Activated T-helper 1 cell treated with anti-CD3 and anti-CD28 coated beads, Interleukin-12 subunit alpha, Interleukin-12 subunit beta, Interleukin-2, Interleukin-4 antibody, amounts not matched to agents 30 ng/mL and 10 ng/mL and 1 ng/mL, durations not matched to agents 14 hours and 24 hours and 36 hours (primary cell): ENCODE measurements around the gene WDR76. TPM values are rescaled to one million over a fixed set of nuclear protein-coding genes. Genes with fewer than 3 reads are reported as not detected.
"Not testable (repeated sequence)": the region's sequence is repeated elsewhere in the genome, so short reads cannot be mapped to it uniquely, and the experiment has no call there.

Experiments used
- DNase-seq: peaks from one replicate; pipeline ENCODE4 v3.0.0; 2021; ENCODE audit warnings: low spot score
- H3K27ac Mint-ChIP-seq: one replicate; pipeline ENCODE4 v1.8.0; 2021; ENCODE audit warnings: mild to moderate bottlenecking, mixed read lengths
- H3K27me3 Mint-ChIP-seq: one replicate; pipeline ENCODE4 v1.8.0; 2022; ENCODE audit warnings: mild to moderate bottlenecking, moderate library complexity, mixed read lengths; ENCODE audit not compliant: insufficient read depth
- H3K36me3 Mint-ChIP-seq: one replicate; pipeline ENCODE4 v1.8.0; 2021; ENCODE audit warnings: low read depth, mixed read lengths
- H3K4me1 Mint-ChIP-seq: one replicate; pipeline ENCODE4 v1.8.0; 2021; ENCODE audit warnings: low read depth, mixed read lengths
- H3K4me3 Mint-ChIP-seq: one replicate; pipeline ENCODE4 v1.8.0; 2021; ENCODE audit warnings: mild to moderate bottlenecking, moderate library complexity, mixed read lengths
- H3K9me3 Mint-ChIP-seq: one replicate; pipeline ENCODE4 v1.8.0; 2021; ENCODE audit warnings: mixed read lengths
- intact Hi-C: fragments of 100-400 bp; cut with micrococcal nuclease; formaldehyde crosslinking; loops from one replicate; pipeline ENCODE4 v1.15.1; 2024
- total RNA-seq: library from RNA; stranded (reverse); gene quantifications from 2 replicates; pipeline ENCODE4 v1.2.3, GENCODE V29; 2022

WDR76 gene
- total RNA-seq, 1 donor from 2014 or later, result 71.1 TPM

- Mint-ChIP-seq H3K36me3 (peaks cover 61% of the 10 kb centered on the region), H3K27me3 (no peaks in the 10 kb centered on the region), H3K4me1 (peaks cover 67% of the 10 kb centered on the region), H3K9me3 (no peaks in the 10 kb centered on the region), H3K4me3 (peak overlapping the region; percentile 99), H3K27ac (peak overlapping the region; percentile 75)
- no peak for DNase-seq
- intact Hi-C loops, result no loop called here
These were observed 27.4 kb upstream of the WDR76 start for GRCh38 chr15:43799209-43799944.

GRCh38 chr15:43799945-43800285 lies 26.9 kb upstream of the WDR76 start, which contains the start of gene SERINC4:
SERINC4 (minus strand) TSS chr15:43800220; CDS start chr15:43799986, 234 bp downstream.
- Mint-ChIP-seq H3K9me3 (no peaks in the 10 kb centered on the region), H3K4me3 (peak within 1 kb of the TSS; percentile 99), H3K36me3 (peaks cover 58% of the 10 kb centered on the region), H3K4me1 (peaks cover 62% of the 10 kb centered on the region), H3K27me3 (no peaks in the 10 kb centered on the region), H3K27ac (peak within 1 kb of the TSS; percentile 94)
- intact Hi-C loops, result loop anchor here (1.0 to 2.0 kb wide), 3 partner anchors 8 to 49 kb away; partner anchors contain the start of genes MFAP1 and SERF2
- no peak for DNase-seq

- H3K4me3 Mint-ChIP-seq, result peak within 1 kb of the TSS; percentile 99
- no peaks in the 10 kb centered on the region for H3K9me3 Mint-ChIP-seq
- H3K36me3 Mint-ChIP-seq, result peaks cover 57% of the 10 kb centered on the region
- peak; percentile 89 for DNase-seq
- no peaks in the 10 kb centered on the region for H3K27me3 Mint-ChIP-seq
- peak within 1 kb of the TSS; percentile 94 for H3K27ac Mint-ChIP-seq
- peaks cover 56% of the 10 kb centered on the region for H3K4me1 Mint-ChIP-seq
- intact Hi-C loops, result loop anchor here (1.0 to 2.0 kb wide), 3 partner anchors 8 to 50 kb away; partner anchors contain the start of genes MFAP1 and SERF2
These were observed 26.3 kb upstream of the WDR76 start, which contains the start of gene HYPK for GRCh38 chr15:43800286-43801141. HYPK (plus strand) TSS chr15:43800599; CDS start chr15:43800623, 24 bp downstream.

- H3K27ac Mint-ChIP-seq, H3K4me3 Mint-ChIP-seq, intact Hi-C loops, DNase-seq, H3K9me3 Mint-ChIP-seq, H3K27me3 Mint-ChIP-seq: not testable (repeated sequence)
- Mint-ChIP-seq H3K36me3 (peaks cover 60% of the 10 kb centered on the region), H3K4me1 (peaks cover 39% of the 10 kb centered on the region)
These were observed 24.1 kb upstream of the WDR76 start for GRCh38 chr15:43802676-43803075.

- no peak for DNase-seq
- Mint-ChIP-seq H3K27ac (no peak overlapping the region), H3K4me3 (no peak overlapping the region), H3K27me3 (no peaks in the 10 kb centered on the region), H3K36me3 (peaks cover 50% of the 10 kb centered on the region), H3K4me1 (peaks cover 10% of the 10 kb centered on the region), H3K9me3 (no peaks in the 10 kb centered on the region)
- intact Hi-C loops, result no loop called here
These were observed 18.3 kb upstream of the WDR76 start for GRCh38 chr15:43808435-43808950.

GRCh38 chr15:43808960-43809678 lies 17.7 kb upstream of the WDR76 start:
- no peaks in the 10 kb centered on the region for H3K9me3 Mint-ChIP-seq
- intact Hi-C loops, result no loop called here
- H3K36me3 Mint-ChIP-seq, result peaks cover 51% of the 10 kb centered on the region
- H3K4me3 Mint-ChIP-seq, result no peak overlapping the region
- H3K4me1 Mint-ChIP-seq, result peaks cover 10% of the 10 kb centered on the region
- no peak overlapping the region for H3K27ac Mint-ChIP-seq
- DNase-seq, result no peak
- no peaks in the 10 kb centered on the region for H3K27me3 Mint-ChIP-seq

GRCh38 chr15:43815064-43815463 lies 11.7 kb upstream of the WDR76 start:
- H3K27ac Mint-ChIP-seq, H3K4me3 Mint-ChIP-seq, H3K27me3 Mint-ChIP-seq, intact Hi-C loops, DNase-seq, H3K9me3 Mint-ChIP-seq: not testable (repeated sequence)
- Mint-ChIP-seq H3K36me3 (peaks cover 38% of the 10 kb centered on the region), H3K4me1 (peaks cover 16% of the 10 kb centered on the region)

- Mint-ChIP-seq H3K27ac (peak overlapping the region; percentile 47), H3K9me3 (peaks cover 5% of the 10 kb centered on the region), H3K4me3 (peak overlapping the region; percentile 70), H3K36me3 (peaks cover 20% of the 10 kb centered on the region), H3K4me1 (peaks cover 34% of the 10 kb centered on the region), H3K27me3 (no peaks in the 10 kb centered on the region)
- intact Hi-C loops, result loop anchor here (10.0 kb wide), 3 partner anchors 307 to 1633 kb away; partner anchors contain the start of genes GOLM2 and MAP1A
- DNase-seq, result no peak
These were observed 5.3 kb upstream of the WDR76 start for GRCh38 chr15:43821505-43821904.

- H3K4me3 Mint-ChIP-seq, result peak within 1 kb of the TSS; percentile 97
- H3K4me1 Mint-ChIP-seq, result peaks cover 46% of the 10 kb centered on the region
- no peaks in the 10 kb centered on the region for H3K27me3 Mint-ChIP-seq
- intact Hi-C loops, result loop anchor here (1.0 to 10.0 kb wide), 9 partner anchors 24 to 1630 kb away; partner anchors contain the start of genes CTDSPL2, EIF3J, GOLM2 and HYPK
- H3K27ac Mint-ChIP-seq, result peak within 1 kb of the TSS; percentile 97
- peak; percentile 91 for DNase-seq
- H3K9me3 Mint-ChIP-seq, result peaks cover 5% of the 10 kb centered on the region
- peaks cover 20% of the 10 kb centered on the region for H3K36me3 Mint-ChIP-seq
These were observed 2.2 kb upstream of the WDR76 start, which contains the start of gene MFAP1 for GRCh38 chr15:43824302-43825246. MFAP1 (minus strand) TSS chr15:43824690; CDS start chr15:43824569, 121 bp downstream.

GRCh38 chr15:43825305-43825704 lies 1.5 kb upstream of the WDR76 start:
- not testable (repeated sequence) for H3K9me3 Mint-ChIP-seq, H3K27me3 Mint-ChIP-seq, DNase-seq
- Mint-ChIP-seq H3K4me1 (peaks cover 54% of the 10 kb centered on the region), H3K36me3 (peaks cover 24% of the 10 kb centered on the region), H3K27ac (peak overlapping the region; percentile 18), H3K4me3 (peak overlapping the region; percentile 95)
- intact Hi-C loops, result loop anchor here (5.0 to 10.0 kb wide), 5 partner anchors 311 to 1629 kb away; partner anchors contain the start of genes EIF3J, GOLM2 and MAP1A

GRCh38 chr15:43826029-43826507 lies 734 bp upstream of the WDR76 start:
- Mint-ChIP-seq H3K36me3 (peaks cover 24% of the 10 kb centered on the region), H3K4me3 (peak overlapping the region; percentile 95), H3K9me3 (peaks cover 5% of the 10 kb centered on the region), H3K27ac (peak overlapping the region; percentile 96), H3K27me3 (no peaks in the 10 kb centered on the region), H3K4me1 (peaks cover 52% of the 10 kb centered on the region)
- no peak for DNase-seq
- intact Hi-C loops, result loop anchor here (5.0 to 10.0 kb wide), 5 partner anchors 311 to 1629 kb away; partner anchors contain the start of genes EIF3J, GOLM2 and MAP1A
